DOHH2 (cell line): ENCODE data around the gene ACBD7.

ENCODE experiments used
- EZH2phosphoT487 ChIP-seq: fragments of 200-600 bp; sonication (generic); IDR thresholded peaks from 2 replicates; pipeline ENCODE4 v1.6.1; 2017; ENCODE audit warnings: borderline replicate concordance, mild to moderate bottlenecking, antibody characterized with exemption, low read length, moderate library complexity, mixed read lengths
- TF ChIP-seq, protein P1 (sequence below): fragments of 200-600 bp; sonication (generic); IDR thresholded peaks from one replicate; pipeline ENCODE4 v1.5.1; 2014; ENCODE audit warnings: antibody characterized with exemption, mild to moderate bottlenecking, low read depth, low read length; ENCODE audit not compliant: poor library complexity, severe bottlenecking

DNA sequence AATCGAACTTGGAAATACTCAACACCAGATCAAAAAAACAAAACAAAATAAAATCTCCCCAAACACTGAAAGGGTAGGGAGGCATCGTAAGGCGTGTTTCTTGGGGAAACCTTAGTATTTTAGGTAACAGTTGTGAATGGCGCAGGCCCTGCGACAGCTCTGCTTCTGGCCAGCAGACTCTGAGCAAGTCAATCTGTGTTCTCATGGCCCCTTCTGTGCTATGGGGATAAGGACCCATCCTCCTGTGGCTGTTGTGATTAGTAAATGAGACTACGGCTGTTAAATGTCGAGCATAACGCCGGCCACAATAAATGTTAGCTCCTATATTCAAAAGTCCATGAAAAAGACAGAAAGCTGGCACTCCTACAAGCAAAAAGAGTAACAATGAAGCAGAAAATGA, 35.6 kb upstream of the ACBD7 start:
- TF ChIP-seq, protein P1, sequence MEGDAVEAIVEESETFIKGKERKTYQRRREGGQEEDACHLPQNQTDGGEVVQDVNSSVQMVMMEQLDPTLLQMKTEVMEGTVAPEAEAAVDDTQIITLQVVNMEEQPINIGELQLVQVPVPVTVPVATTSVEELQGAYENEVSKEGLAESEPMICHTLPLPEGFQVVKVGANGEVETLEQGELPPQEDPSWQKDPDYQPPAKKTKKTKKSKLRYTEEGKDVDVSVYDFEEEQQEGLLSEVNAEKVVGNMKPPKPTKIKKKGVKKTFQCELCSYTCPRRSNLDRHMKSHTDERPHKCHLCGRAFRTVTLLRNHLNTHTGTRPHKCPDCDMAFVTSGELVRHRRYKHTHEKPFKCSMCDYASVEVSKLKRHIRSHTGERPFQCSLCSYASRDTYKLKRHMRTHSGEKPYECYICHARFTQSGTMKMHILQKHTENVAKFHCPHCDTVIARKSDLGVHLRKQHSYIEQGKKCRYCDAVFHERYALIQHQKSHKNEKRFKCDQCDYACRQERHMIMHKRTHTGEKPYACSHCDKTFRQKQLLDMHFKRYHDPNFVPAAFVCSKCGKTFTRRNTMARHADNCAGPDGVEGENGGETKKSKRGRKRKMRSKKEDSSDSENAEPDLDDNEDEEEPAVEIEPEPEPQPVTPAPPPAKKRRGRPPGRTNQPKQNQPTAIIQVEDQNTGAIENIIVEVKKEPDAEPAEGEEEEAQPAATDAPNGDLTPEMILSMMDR = no peak
- TF ChIP-seq EZH2phosphoT487 = no peak
